GM18870 (cell line): ENCODE measurements around the gene COPG2.

Experiments used
- ATAC-seq: cut with Tn5 transposase; IDR thresholded peaks from one replicate; pipeline ENCODE4 v1.9.1; 2021; ENCODE audit warnings: moderate library complexity; ENCODE audit not compliant: unreplicated experiment

The COPG2 gene

GRCh38 chr7:130506358-130506757 is 162.2 kb downstream of the COPG2 start:
- ATAC-seq = no peak

GRCh38 chr7:130505753-130506152 is 162.8 kb downstream of the COPG2 start:
- ATAC-seq = no peak

GRCh38 chr7:130500910-130501309 is 167.6 kb downstream of the COPG2 start:
- ATAC-seq = no peak

- no peak for ATAC-seq
Observed at GRCh38 chr7:130500463-130500862, 168.1 kb downstream of the COPG2 start.

- no peak for ATAC-seq
Observed at GRCh38 chr7:130494431-130494858, 174.1 kb downstream of the COPG2 start.

- no peak for ATAC-seq
Observed at GRCh38 chr7:130493275-130493873, 175.2 kb downstream of the COPG2 start.

GRCh38 chr7:130492523-130493274 is 175.8 kb downstream of the COPG2 start:
- no peak for ATAC-seq

GRCh38 chr7:130491841-130492522 is 176.6 kb downstream of the COPG2 start, which contains the start of gene MEST:
Gene MEST, plus strand, starts transcription at chr7:130492085. Its CDS starts 229 bp downstream, at chr7:130492314.
- no peak for ATAC-seq

- no peak for ATAC-seq
Observed at GRCh38 chr7:130490888-130491804, 177.4 kb downstream of the COPG2 start.

- ATAC-seq = no peak
Observed at GRCh38 chr7:130490311-130490791, 178.2 kb downstream of the COPG2 start.

GRCh38 chr7:130489140-130489983 is 179.2 kb downstream of the COPG2 start:
- ATAC-seq = no peak

GRCh38 chr7:130488392-130489139 is 180.0 kb downstream of the COPG2 start:
- ATAC-seq = no peak

- no peak for ATAC-seq
Observed at GRCh38 chr7:130486954-130487436, 181.6 kb downstream of the COPG2 start.

- no peak for ATAC-seq
Observed at GRCh38 chr7:130486114-130486953, 182.2 kb downstream of the COPG2 start.

GRCh38 chr7:130485734-130486113 is 182.8 kb downstream of the COPG2 start:
- no peak for ATAC-seq

- no peak for ATAC-seq
Observed at GRCh38 chr7:130483031-130483430, 185.5 kb downstream of the COPG2 start.

GRCh38 chr7:130481898-130482297 is 186.7 kb downstream of the COPG2 start:
- no peak for ATAC-seq
